HepG2 (cell line): ENCODE results near the gene JMJD1C. TPM values are rescaled to one million over a fixed set of nuclear protein-coding genes. Genes with fewer than 3 reads are reported as not detected.

Experiments used
- CTCF ChIP-seq: sonication (generic); formaldehyde crosslinking; IDR thresholded peaks from 2 replicates; pipeline ENCODE4 v1.5.0; 2020; ENCODE audit warnings: mild to moderate bottlenecking, missing genetic modification reagents, moderate library complexity
- IRF2 ChIP-seq: IDR thresholded peaks from 2 replicates; pipeline ENCODE4 v1.6.1; 2018; ENCODE audit warnings: missing genetic modification reagents, missing compliant biosample characterization
- KDM2A ChIP-seq: sonication (generic); formaldehyde crosslinking; IDR thresholded peaks from 2 replicates; pipeline ENCODE4 v1.4.0; 2020; ENCODE audit warnings: low read depth, missing genetic modification reagents, borderline replicate concordance
- MAF1 ChIP-seq: sonication (generic); formaldehyde crosslinking; IDR thresholded peaks from 2 replicates; pipeline ENCODE4 v1.5.0; 2020; ENCODE audit warnings: missing genetic modification reagents, borderline replicate concordance
- MXD3 ChIP-seq: IDR thresholded peaks from 2 replicates; pipeline ENCODE4 v1.6.1; 2016; ENCODE audit warnings: mild to moderate bottlenecking, missing biosample characterization, missing genetic modification reagents
- MXI1 ChIP-seq: IDR thresholded peaks from 3 replicates; pipeline ENCODE4 v1.6.1; 2012; ENCODE audit warnings: low read depth, low read length, inconsistent platforms, borderline replicate concordance
- NFATC3 ChIP-seq: sonication (generic); formaldehyde crosslinking; IDR thresholded peaks from 2 replicates; pipeline ENCODE4 v1.5.1; 2020; ENCODE audit warnings: mild to moderate bottlenecking, missing genetic modification reagents
- NFIB ChIP-seq: sonication (generic); formaldehyde crosslinking; IDR thresholded peaks from 2 replicates; pipeline ENCODE4 v1.9.0; 2021; ENCODE audit warnings: missing genetic modification reagents, mild to moderate bottlenecking, borderline replicate concordance
- NR0B2 ChIP-seq: sonication (generic); formaldehyde crosslinking; IDR thresholded peaks from 2 replicates; pipeline ENCODE4 v1.4.0; 2020; ENCODE audit warnings: mild to moderate bottlenecking, missing genetic modification reagents
- RAD21 ChIP-seq: fragments of 450-650 bp; formaldehyde crosslinking; IDR thresholded peaks from 2 replicates; pipeline ENCODE4 v1.5.0; 2020; ENCODE audit warnings: mild to moderate bottlenecking
- SIN3A ChIP-seq: IDR thresholded peaks from 2 replicates; pipeline ENCODE4 v1.6.1; 2011; ENCODE audit warnings: low read depth, mild to moderate bottlenecking, control low read depth, low read length, borderline replicate concordance
- SNAI1 ChIP-seq: sonication (generic); formaldehyde crosslinking; IDR thresholded peaks from 2 replicates; pipeline ENCODE4 v1.5.0; 2020; ENCODE audit warnings: mild to moderate bottlenecking, missing genetic modification reagents, borderline replicate concordance
- SP5 ChIP-seq: IDR thresholded peaks from 2 replicates; pipeline ENCODE4 v1.6.1; 2016; ENCODE audit warnings: low read depth, borderline replicate concordance
- SRY ChIP-seq: sonication (generic); formaldehyde crosslinking; IDR thresholded peaks from 2 replicates; pipeline ENCODE4 v1.8.0; 2022; ENCODE audit warnings: mild to moderate bottlenecking, missing genetic modification reagents
- TOPORS ChIP-seq: sonication (generic); formaldehyde crosslinking; IDR thresholded peaks from 2 replicates; pipeline ENCODE4 v1.8.0; 2023; ENCODE audit warnings: mild to moderate bottlenecking, missing genetic modification reagents
- ZBTB21 ChIP-seq: sonication (generic); formaldehyde crosslinking; IDR thresholded peaks from 2 replicates; pipeline ENCODE4 v1.4.0; 2020; ENCODE audit warnings: missing genetic modification reagents
- ZBTB7B ChIP-seq: sonication (generic); formaldehyde crosslinking; IDR thresholded peaks from 2 replicates; pipeline ENCODE4 v1.4.0; 2020; ENCODE audit warnings: missing genetic modification reagents
- ZFAT ChIP-seq: sonication (generic); formaldehyde crosslinking; conservative IDR thresholded peaks from 2 replicates; pipeline ENCODE4 v1.8.1; 2023; ENCODE audit warnings: missing genetic modification reagents, inconsistent platforms
- ZNF138 ChIP-seq: sonication (generic); formaldehyde crosslinking; IDR thresholded peaks from 2 replicates; pipeline ENCODE4 v1.5.0; 2020; ENCODE audit warnings: mild to moderate bottlenecking, low read depth, missing genetic modification reagents
- ZNF335 ChIP-seq: sonication (generic); formaldehyde crosslinking; IDR thresholded peaks from 2 replicates; pipeline ENCODE4 v1.4.0; 2020; ENCODE audit warnings: missing genetic modification reagents
- ZNF414 ChIP-seq: sonication (generic); formaldehyde crosslinking; IDR thresholded peaks from 2 replicates; pipeline ENCODE4 v1.5.0; 2020; ENCODE audit warnings: missing genetic modification reagents
- ZNF501 ChIP-seq: sonication (generic); formaldehyde crosslinking; IDR thresholded peaks from 2 replicates; pipeline ENCODE4 v1.5.1; 2020; ENCODE audit warnings: mild to moderate bottlenecking, moderate library complexity, missing genetic modification reagents
- ZNF709 ChIP-seq: sonication (generic); formaldehyde crosslinking; IDR thresholded peaks from 2 replicates; pipeline ENCODE4 v1.5.0; 2020; ENCODE audit warnings: mild to moderate bottlenecking, missing genetic modification reagents
- polyA plus RNA-seq, 8 experiments: library from polyadenylated mRNA; depleted of rRNA in 3 of 8; stranded (reverse) in 7 of 8; unstranded in 1 of 8; fragments of >200 nt; fragmentation: Illumina TruSeq in 4 of 8; extraction: Trizol in 4 of 8; gene quantifications; 2 replicates each; pipeline versions ENCODE4 v1.2.1 to v1.2.3, GENCODE V29; 2011 to 2016; ENCODE audit warnings: low read depth in 4 of 8, missing spikeins in 1 of 8, mixed read lengths in 1 of 8; ENCODE audit not compliant: insufficient read depth in 1 of 8
- total RNA-seq, 5 experiments: library from RNA; depleted of rRNA; stranded (reverse); fragments of >200 nt; fragmentation: Illumina TruSeq; extraction: Trizol; gene quantifications; 2 replicates each; pipeline ENCODE4 v1.2.3, GENCODE V29; 2016; ENCODE audit warnings: low read depth in 1 of 5

Gene JMJD1C
- total and polyA plus RNA-seq, 2 of the 13 experiments (the other 11 are each of a cell fraction or from before 2014, with no cell fraction given): 42.3 to 42.7 TPM

GRCh38 chr10:63133056-63133820 lies 332.5 kb downstream of the JMJD1C start, which contains the start of gene NRBF2 (continued):
- TF ChIP-seq CTCF (CRISPR knock-in tag) (peak; percentile 74), IRF2 (CRISPR knock-in tag) (0 out of 2 replicates have a peak, but pooled peaks have one; percentile 69), SIN3A (peak; percentile 57; the same call in 1 of the 2 replicates), ZNF501 (peak; percentile 89), SNAI1 (CRISPR knock-in tag) (peak; percentile 72; the same call in 1 of the 2 replicates), MXD3 (CRISPR knock-in tag) (peak; percentile 84), TOPORS (CRISPR knock-in tag) (no peak), MAF1 (CRISPR knock-in tag) (peak; percentile 60; the same call in 1 of the 2 replicates), KDM2A (peak; percentile 67), NFIB (CRISPR knock-in tag) (no peak), NR0B2 (CRISPR knock-in tag) (peak; percentile 35; the same call in 1 of the 2 replicates), SP5 (peak; percentile 95), NFATC3 (no peak), ZBTB21 (peak; percentile 45), ZNF709 (CRISPR knock-in tag) (no peak; the same call in 1 of the 2 replicates), ZFAT (CRISPR knock-in tag) (no peak), SRY (CRISPR knock-in tag) (peak; percentile 62; the same call in 1 of the 2 replicates), RAD21 (CRISPR knock-in tag) (0 out of 2 replicates have a peak, but pooled peaks have one; percentile 15), ZNF138 (peak; percentile 41; the same call in 1 of the 2 replicates), ZNF335 (CRISPR knock-in tag) (peak; percentile 7), ZNF414 (CRISPR knock-in tag) (peak; percentile 83; the same call in 1 of the 2 replicates), MXI1 (peak; percentile 64; the same call in 2 of the 3 replicates), ZBTB7B (peak; percentile 51; the same call in 1 of the 2 replicates)
